Activated T-cell treated with anti-CD3 and anti-CD28 coated beads for 4 hours (primary cell): ENCODE measurements around the gene GAREM1.

Source experiments
- DNase-seq: peaks from one replicate; pipeline ENCODE4 v3.0.0-alpha.2; 2020

GAREM1 gene

DNA sequence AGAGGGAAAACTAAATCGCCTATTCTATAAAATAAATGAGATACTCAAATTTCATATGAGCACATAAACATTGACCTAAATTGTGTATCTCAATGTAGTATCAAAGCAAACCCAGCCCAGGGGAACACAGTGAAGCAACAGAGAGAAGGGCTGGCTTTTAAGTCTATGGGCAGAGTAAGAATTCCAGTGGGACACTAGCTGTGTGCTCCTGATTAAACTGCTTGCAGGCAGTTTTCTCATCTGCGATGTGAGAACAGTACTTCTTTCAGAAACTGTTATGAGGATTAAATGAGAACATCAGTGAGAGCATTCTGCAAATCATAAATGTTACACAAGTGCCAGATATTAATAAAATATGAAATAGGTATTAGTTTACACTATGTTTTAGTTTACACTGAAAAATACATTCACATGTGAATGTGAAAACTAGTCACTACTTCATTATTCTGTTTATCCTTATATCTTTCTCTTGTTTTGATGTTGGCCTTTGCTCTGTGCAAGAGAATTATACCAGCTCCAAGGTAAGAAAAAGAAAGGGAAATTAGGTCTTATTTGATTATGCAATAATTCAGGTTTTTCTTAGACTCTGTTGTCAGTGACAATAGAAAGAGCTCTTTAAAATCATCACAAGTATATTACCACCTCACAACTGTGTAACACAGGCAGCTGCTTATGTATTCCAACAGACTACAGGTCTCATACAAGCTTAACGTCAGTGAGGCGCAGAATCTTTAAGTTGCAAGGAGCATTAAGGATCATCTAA, 47.5 kb downstream of the GAREM1 start:
- no peak for DNase-seq

- no peak for DNase-seq
Observed at GRCh38 chr18:32422201-32422600, 48.5 kb downstream of the GAREM1 start.

- no peak for DNase-seq
Observed at GRCh38 chr18:32420084-32420750, 50.5 kb downstream of the GAREM1 start.

GRCh38 chr18:32418148-32418547, 52.5 kb downstream of the GAREM1 start:
- no peak for DNase-seq

GRCh38 chr18:32405588-32405987, 65.1 kb downstream of the GAREM1 start:
- no peak for DNase-seq

DNA sequence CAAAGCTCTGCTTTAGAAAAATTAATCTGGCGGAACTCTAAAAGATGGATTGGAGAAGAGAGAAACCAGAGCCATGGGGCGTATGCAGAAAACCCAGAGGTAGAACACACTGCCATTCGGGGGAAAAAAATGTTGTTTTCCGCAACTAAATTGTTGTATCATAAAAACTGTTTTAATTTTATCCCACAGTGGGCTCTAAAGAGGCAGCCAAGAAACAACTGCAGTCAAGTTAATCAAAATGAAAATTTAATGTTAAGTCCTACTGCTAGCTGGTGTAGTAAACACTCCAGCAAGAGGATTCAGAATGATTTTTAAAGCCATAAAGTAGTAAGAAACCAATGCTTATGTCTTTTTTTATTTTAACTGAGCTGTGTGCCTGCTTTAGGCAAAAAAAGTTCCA, 69.1 kb downstream of the GAREM1 start:
- DNase-seq, result no peak

DNA sequence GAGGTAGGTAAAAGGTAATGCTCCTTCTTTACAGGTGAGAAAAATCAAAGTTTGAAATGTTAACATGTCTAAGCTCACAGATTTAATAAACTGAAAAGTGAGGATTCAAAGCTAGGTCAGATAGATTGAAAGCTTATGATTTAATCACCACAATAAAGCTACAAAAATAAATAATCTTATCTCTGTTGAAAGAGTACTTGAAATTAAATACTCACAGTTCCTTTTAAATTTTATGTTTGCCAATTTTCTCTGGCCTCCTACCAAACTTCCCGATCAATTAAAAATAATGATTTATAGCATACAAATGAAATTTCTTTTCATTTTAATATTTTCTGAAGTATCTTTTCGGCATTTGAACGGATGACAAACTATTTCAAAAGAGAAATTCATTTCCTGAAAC, 77.3 kb downstream of the GAREM1 start:
- DNase-seq, result no peak

DNA sequence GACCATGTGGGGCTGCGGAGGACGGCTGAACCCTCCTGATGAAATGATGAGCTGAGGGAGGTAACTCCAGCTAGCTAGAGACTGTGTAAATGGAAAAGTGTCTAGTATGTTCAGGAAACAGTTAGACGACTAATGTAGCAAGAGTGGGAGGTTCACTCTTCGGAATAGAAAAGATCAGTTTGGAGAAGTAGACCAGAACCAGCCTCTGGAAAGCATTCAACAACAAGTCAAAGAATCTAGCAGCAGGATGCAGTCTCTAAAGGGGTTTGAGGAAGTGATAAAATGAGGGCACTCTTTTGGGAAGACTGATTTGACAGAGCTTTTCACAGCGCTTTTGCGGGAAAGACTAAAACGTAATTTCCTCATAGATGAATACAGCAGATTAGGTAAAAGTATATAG, 79.6 kb downstream of the GAREM1 start:
- DNase-seq, result no peak

DNA sequence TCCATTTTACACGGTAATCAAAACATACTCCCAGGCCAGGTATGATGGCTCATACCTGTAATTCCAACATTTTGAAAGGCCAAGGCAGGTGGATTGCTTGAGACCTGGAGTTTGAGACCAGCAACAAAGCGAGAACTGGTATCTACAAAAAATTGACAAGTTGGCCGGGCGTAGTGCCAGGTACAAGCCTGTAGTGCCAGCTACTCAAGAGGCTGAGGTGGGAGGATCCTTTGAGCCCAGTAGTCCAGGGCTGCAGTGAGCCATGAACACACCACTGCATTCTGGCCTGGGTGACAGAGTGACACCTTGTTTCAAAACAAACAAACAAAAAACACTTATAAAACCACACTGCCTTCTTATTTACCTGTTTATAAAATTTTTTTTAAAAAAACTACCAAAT, 80.8 kb downstream of the GAREM1 start:
- DNase-seq, result no peak

GRCh38 chr18:32389191-32389590, 81.5 kb downstream of the GAREM1 start:
- no peak for DNase-seq

GRCh38 chr18:32386471-32386870, 84.2 kb downstream of the GAREM1 start:
- no peak for DNase-seq

DNA sequence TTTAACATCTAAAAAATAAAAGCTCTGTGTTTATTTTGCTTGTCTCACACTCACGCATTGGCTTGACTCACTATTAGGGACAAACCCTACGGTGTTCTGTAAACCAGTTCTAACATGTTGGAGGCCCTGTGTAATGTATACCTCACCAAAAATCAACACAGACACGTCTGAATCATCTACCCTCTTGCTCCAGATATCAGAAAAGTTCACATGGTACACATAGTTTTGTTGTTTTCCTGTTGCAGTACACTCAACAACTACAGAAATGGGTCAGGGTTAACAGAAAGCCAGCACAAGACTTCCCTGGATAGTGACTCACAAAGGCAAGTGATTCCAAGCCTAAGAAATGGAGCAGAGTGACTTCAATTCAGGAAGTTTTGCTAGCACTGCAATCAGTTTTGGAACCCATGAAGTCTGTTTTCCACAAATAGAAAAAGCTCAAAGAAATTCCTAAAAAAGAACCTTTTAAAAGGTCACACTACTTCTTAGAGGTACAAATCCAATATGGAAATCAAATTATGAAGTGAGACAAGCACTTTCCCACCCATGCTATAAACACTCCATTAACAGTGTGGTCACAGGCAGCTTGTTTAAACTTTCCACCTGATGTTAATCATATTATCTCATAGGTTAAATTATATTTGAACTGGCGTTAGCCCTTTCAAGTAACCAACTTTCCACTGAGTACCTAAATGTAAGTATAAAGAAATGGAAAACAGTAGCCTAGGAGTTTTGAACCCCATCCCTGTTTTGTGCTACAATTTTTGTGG, 87.4 kb downstream of the GAREM1 start:
- no peak for DNase-seq

- no peak for DNase-seq
Observed at GRCh38 chr18:32381761-32382160, 88.9 kb downstream of the GAREM1 start.

DNA sequence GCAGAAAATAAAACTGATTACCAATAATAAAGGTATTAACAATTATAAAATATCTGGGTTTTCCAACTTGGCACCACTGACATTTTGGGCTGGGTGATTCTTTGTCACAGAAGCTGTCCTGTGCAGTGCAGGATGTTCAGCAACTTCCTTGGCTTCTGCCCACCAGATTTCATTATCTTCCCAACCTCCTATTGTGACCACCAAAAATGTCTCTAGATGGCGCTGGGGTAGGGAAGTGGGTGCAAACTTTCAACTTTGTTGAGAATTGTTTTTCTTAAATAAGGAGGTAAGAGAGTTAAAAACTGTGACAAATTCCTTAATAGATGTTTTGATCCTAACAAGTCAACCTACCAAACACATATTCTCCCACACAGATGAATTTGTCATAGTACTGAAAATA, 90.1 kb downstream of the GAREM1 start:
- DNase-seq, result no peak

GRCh38 chr18:32379891-32380290, 90.8 kb downstream of the GAREM1 start:
- DNase-seq, result no peak

DNA sequence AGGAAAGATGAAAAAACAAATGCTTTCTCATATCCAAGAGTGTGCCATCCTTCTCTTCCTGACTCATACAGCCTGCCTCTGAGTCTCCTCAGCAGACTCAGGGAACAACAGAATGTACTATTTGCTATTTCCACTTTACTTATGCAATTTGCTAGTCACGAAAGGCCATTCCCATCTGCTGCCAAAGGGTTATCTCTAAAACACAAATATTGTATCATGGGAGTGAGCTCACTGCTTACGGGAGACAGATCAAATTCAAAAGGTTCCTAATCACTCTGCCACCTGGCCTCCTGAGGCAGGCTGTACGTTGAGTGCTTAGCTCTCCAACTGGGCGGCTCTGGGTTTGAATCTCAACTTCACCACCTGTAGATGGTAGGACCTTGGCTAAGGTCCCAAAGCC, 92.0 kb downstream of the GAREM1 start:
- no peak for DNase-seq

GRCh38 chr18:32373995-32374394, 96.7 kb downstream of the GAREM1 start:
- no peak for DNase-seq

DNA sequence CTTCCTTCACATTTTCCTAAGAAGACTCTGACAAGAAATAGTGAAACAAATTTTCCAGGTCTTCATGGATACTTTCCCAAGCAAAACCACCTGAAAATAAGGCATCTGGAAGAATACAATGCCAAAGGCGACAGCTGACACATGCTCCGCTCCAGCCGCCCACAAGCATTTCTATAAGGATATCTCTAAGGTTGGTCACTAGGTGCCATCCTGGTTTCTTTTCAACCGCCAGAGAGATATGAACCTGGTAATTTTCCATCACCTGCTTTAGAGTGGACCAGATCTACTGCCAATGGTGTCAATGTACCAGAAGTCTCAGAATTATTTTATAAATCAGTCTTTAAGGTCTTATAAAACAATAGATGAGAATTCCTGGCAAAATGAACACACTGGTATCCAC, 97.2 kb downstream of the GAREM1 start:
- DNase-seq, result no peak

GRCh38 chr18:32372381-32373061, 98.2 kb downstream of the GAREM1 start:
- no peak for DNase-seq

DNA sequence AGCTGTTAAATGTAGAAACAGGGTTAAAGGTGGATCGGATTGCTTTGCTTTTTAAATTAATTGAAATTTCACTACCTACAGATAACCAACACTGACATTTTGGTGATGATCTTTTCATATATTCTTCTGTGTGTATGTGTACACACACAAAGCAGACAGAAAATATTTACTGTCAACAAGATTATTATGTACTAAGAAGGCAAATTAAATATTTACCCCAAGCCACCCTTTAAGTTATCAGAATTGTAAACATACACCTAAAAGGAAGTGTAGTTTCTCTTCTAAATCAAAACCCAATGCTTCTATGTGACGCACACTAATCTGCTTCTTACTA, 98.7 kb downstream of the GAREM1 start:
- no peak for DNase-seq

- no peak for DNase-seq
Observed at GRCh38 chr18:32371384-32371783, 99.3 kb downstream of the GAREM1 start.

DNA sequence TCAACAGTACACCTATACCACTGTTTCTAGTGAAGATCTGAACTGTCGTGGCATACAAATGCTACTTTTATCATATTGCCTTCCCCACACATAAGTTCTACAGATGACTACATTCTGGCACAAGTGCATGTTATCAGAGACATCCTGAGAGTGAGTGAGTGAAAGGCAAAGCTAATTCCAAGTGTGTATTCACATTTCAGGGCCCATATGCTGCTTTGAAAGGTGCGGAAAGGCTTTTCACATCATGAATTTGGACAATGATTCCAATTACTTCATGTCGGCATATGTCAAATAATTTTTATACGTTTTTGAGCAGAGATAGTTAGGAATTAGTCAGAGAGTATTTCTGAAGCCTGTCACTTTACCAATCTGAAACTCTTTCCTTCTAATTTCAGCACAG, 101.7 kb downstream of the GAREM1 start:
- no peak for DNase-seq

DNA sequence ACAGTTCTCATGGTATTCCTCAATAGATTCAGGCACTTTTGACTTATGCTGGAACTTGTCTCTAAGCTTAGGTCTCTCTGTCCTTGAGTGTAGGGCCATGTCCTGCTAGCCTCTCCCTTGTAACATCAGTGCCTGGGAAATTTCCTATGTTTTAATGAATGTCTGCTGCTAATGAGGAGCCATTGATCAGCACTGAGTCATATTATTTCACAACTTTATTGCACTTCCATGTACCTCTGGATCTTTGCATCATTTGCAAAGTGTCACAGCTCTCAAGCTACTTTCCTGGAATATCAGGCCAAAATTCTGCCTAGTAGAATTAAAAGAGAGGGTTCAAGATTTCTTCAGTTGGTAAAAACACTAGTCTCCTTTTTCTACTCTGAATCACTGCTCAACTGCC, 102.5 kb downstream of the GAREM1 start:
- no peak for DNase-seq
